H9 (cell line): Measurements from ENCODE around the gene MEFV. TPM values are rescaled to one million over a fixed set of nuclear protein-coding genes. Genes with fewer than 3 reads are reported as not detected.

Source experiments
- DNase-seq: peaks from one replicate; pipeline ENCODE4 v3.0.0-alpha.2; 2017
- H2AFZ ChIP-seq: one replicate; pipeline ENCODE4 v1.6.1; 2013; ENCODE audit warnings: mild to moderate bottlenecking, low read length, control low read depth, moderate library complexity
- H2AK5ac ChIP-seq: 2 replicates; pipeline ENCODE4 v1.6.1; 2013; ENCODE audit warnings: low read length, control low read depth, mixed read lengths; ENCODE audit not compliant: insufficient read length
- H2BK120ac ChIP-seq: one replicate; pipeline ENCODE4 v1.6.1; 2013; ENCODE audit warnings: low read depth, mild to moderate bottlenecking, low read length, control low read depth, inconsistent platforms; ENCODE audit not compliant: poor library complexity, severe bottlenecking
- H2BK12ac ChIP-seq: 2 replicates; pipeline ENCODE4 v1.6.1; 2013; ENCODE audit warnings: low read length, control low read depth, mixed read lengths, low read depth; ENCODE audit not compliant: insufficient read length
- H2BK15ac ChIP-seq: 2 replicates; pipeline ENCODE4 v1.6.1; 2013; ENCODE audit warnings: low read depth, low read length, control low read depth
- H2BK20ac ChIP-seq: one replicate; pipeline ENCODE4 v1.6.1; 2013; ENCODE audit warnings: low read depth, mild to moderate bottlenecking, low read length, control low read depth, inconsistent platforms; ENCODE audit not compliant: poor library complexity, severe bottlenecking
- H2BK5ac ChIP-seq: 2 replicates; pipeline ENCODE4 v1.6.1; 2013; ENCODE audit warnings: low read length, control low read depth, mixed read lengths; ENCODE audit not compliant: insufficient read length
- H3K14ac ChIP-seq: 2 replicates; pipeline ENCODE4 v1.6.1; 2013; ENCODE audit warnings: low read length, control low read depth; ENCODE audit not compliant: insufficient read depth
- H3K18ac ChIP-seq: 2 replicates; pipeline ENCODE4 v1.6.1; 2013; ENCODE audit warnings: low read depth, mild to moderate bottlenecking, mixed read lengths, low read length, control low read depth; ENCODE audit not compliant: insufficient read length
- H3K23ac ChIP-seq: 2 replicates; pipeline ENCODE4 v1.6.1; 2013; ENCODE audit warnings: low read length, control low read depth, mixed read lengths, low read depth; ENCODE audit not compliant: insufficient read length
- H3K23me2 ChIP-seq: 2 replicates; pipeline ENCODE4 v1.6.1; 2013; ENCODE audit warnings: low read depth, mild to moderate bottlenecking, mixed read lengths, low read length, control low read depth; ENCODE audit not compliant: insufficient read length, poor library complexity, severe bottlenecking
- H3K27ac ChIP-seq: 2 replicates; pipeline ENCODE4 v1.5.1; 2013; ENCODE audit warnings: low read length, control low read depth, mixed read lengths, low read depth; ENCODE audit not compliant: insufficient read length
- H3K27me3 ChIP-seq: 2 replicates; pipeline ENCODE4 v1.6.1; 2013; ENCODE audit warnings: low read length, control low read depth, inconsistent platforms; ENCODE audit not compliant: insufficient read depth
- H3K4ac ChIP-seq: 2 replicates; pipeline ENCODE4 v1.6.1; 2013; ENCODE audit warnings: low read depth, mild to moderate bottlenecking, control low read depth, inconsistent platforms, low read length, moderate library complexity
- H3K4me1 ChIP-seq: 2 replicates; pipeline ENCODE4 v1.6.1; 2013; ENCODE audit warnings: low read length, control low read depth, inconsistent platforms; ENCODE audit not compliant: insufficient read depth
- H3K4me2 ChIP-seq: 2 replicates; pipeline ENCODE4 v1.6.1; 2013; ENCODE audit warnings: low read length, control low read depth, mixed read lengths; ENCODE audit not compliant: insufficient read length, insufficient read depth
- H3K56ac ChIP-seq: 2 replicates; pipeline ENCODE4 v1.6.1; 2013; ENCODE audit warnings: low read depth, mild to moderate bottlenecking, mixed read lengths, low read length, control low read depth; ENCODE audit not compliant: insufficient read length
- H3K79me1 ChIP-seq: 2 replicates; pipeline ENCODE4 v1.6.1; 2013; ENCODE audit warnings: low read depth, mild to moderate bottlenecking, moderate library complexity, low read length, control low read depth, inconsistent platforms; ENCODE audit not compliant: insufficient read depth, poor library complexity, severe bottlenecking
- H3K79me2 ChIP-seq: 2 replicates; pipeline ENCODE4 v1.6.1; 2013; ENCODE audit warnings: low read length, control low read depth, inconsistent platforms; ENCODE audit not compliant: insufficient read depth
- H3K9ac ChIP-seq: 2 replicates; pipeline ENCODE4 v1.6.1; 2013; ENCODE audit warnings: low read length, control low read depth, mixed read lengths; ENCODE audit not compliant: insufficient read length; ENCODE audit errors: extremely low read depth
- H3K9me3 ChIP-seq: one replicate; pipeline ENCODE4 v1.6.1; 2013; ENCODE audit warnings: low read depth, low read length, inconsistent platforms; ENCODE audit not compliant: control insufficient read depth
- H3T11ph ChIP-seq: one replicate; pipeline ENCODE4 v1.6.1; 2013; ENCODE audit warnings: mild to moderate bottlenecking, low read length, control low read depth, inconsistent platforms
- H4K20me1 ChIP-seq: one replicate; pipeline ENCODE4 v1.6.1; 2013; ENCODE audit not compliant: control insufficient read depth, insufficient read length, insufficient read depth
- H4K5ac ChIP-seq: 2 replicates; pipeline ENCODE4 v1.6.1; 2013; ENCODE audit warnings: low read depth, mild to moderate bottlenecking, mixed read lengths, low read length, control low read depth; ENCODE audit not compliant: insufficient read length
- H4K8ac ChIP-seq: replicated peaks from 2 replicates; pipeline ENCODE4 v1.6.1; 2013; ENCODE audit warnings: low read length, control low read depth, mixed read lengths, low read depth; ENCODE audit not compliant: insufficient read length
- H4K91ac ChIP-seq: 2 replicates; pipeline ENCODE4 v1.6.1; 2013; ENCODE audit warnings: low read depth, mild to moderate bottlenecking, moderate library complexity, mixed read lengths, low read length, control low read depth; ENCODE audit not compliant: insufficient read length
- H3K27ac Mint-ChIP-seq, 3 experiments: 2 replicates in 2 of 3; 3 replicates in 1 of 3; pipeline ENCODE4 v1.8.0; 2020 to 2021; ENCODE audit warnings: mixed read lengths in 3 of 3, mild to moderate bottlenecking in 1 of 3, moderate library complexity in 1 of 3
- H3K27me3 Mint-ChIP-seq: 2 replicates; pipeline ENCODE4 v1.8.0; 2021; ENCODE audit warnings: low read depth, mild to moderate bottlenecking, moderate library complexity, mixed read lengths
- H3K36me3 Mint-ChIP-seq, 3 experiments: 2 replicates in 2 of 3; 3 replicates in 1 of 3; pipeline ENCODE4 v1.8.0; 2020 to 2021; ENCODE audit warnings: low read depth in 3 of 3, mixed read lengths in 3 of 3; ENCODE audit not compliant: insufficient read depth in 1 of 3
- H3K4me1 Mint-ChIP-seq, 2 experiments: 2 replicates each; pipeline ENCODE4 v1.8.0; 2020; ENCODE audit warnings: mixed read lengths in 2 of 2
- H3K4me3 Mint-ChIP-seq, 2 experiments: 2 replicates in 1 of 2; 3 replicates in 1 of 2; pipeline ENCODE4 v1.8.0; 2020 to 2021; ENCODE audit warnings: mild to moderate bottlenecking in 2 of 2, mixed read lengths in 2 of 2, moderate library complexity in 1 of 2
- H3K9me3 Mint-ChIP-seq, 2 experiments: 2 replicates in 1 of 2; 3 replicates in 1 of 2; pipeline ENCODE4 v1.8.0; 2020; ENCODE audit warnings: mild to moderate bottlenecking in 2 of 2, mixed read lengths in 2 of 2, moderate library complexity in 1 of 2
- CTCF ChIP-seq: fragments of 200-600 bp; sonication (generic); conservative IDR thresholded peaks from 3 replicates; pipeline ENCODE4 v1.8.0; 2021; ENCODE audit warnings: antibody characterized with exemption, mild to moderate bottlenecking
- WGBS: extraction: QIAGEN DNeasy Blood & Tissue Kit; methylation state at CpG from one replicate; pipeline ENCODE4 v1.1.7; 2013; ENCODE audit warnings: missing lambda C conversion rate, low lambda C conversion rate, mixed read lengths; ENCODE audit not compliant: insufficient read length; ENCODE audit errors: extremely low coverage; 5-methylcytosine and 5-hydroxymethylcytosine counted together
- total RNA-seq: library from RNA; stranded (reverse); gene quantifications from 2 replicates; pipeline ENCODE4 v1.2.1, GENCODE V29; 2021

The MEFV gene
- total RNA-seq, 1 experiment from 2014 or later = not detected

GRCh38 chr16:3241761-3242160 lies 14.7 kb downstream of the MEFV start:
- H3K79me2 ChIP-seq = no peaks in the 10 kb centered on the region
- TF ChIP-seq CTCF = no peak
- WGBS = no CpG with 5 or more reads among the region's 5 CpGs
- no peak overlapping the region for H4K8ac ChIP-seq
- H3K4me1 ChIP-seq = no peaks in the 10 kb centered on the region
- H3K9me3 ChIP-seq = no peaks in the 10 kb centered on the region
- peaks cover 0 to 6% (median 0%) of the 10 kb centered on the region in 3 experiments; a peak in 4 of 7 replicates for H3K36me3 Mint-ChIP-seq
- no peak overlapping the region for H2BK15ac ChIP-seq
- no peak overlapping the region for H3K9ac ChIP-seq
- H2AFZ ChIP-seq = no peak overlapping the region
- no peak overlapping the region for H2BK5ac ChIP-seq
- no peak overlapping the region for H3K14ac ChIP-seq
- H4K91ac ChIP-seq = no peak overlapping the region
- H3K27ac ChIP-seq = no peak overlapping the region
- H3K27ac Mint-ChIP-seq = no peak overlapping the region
- no peak overlapping the region for H2BK20ac ChIP-seq
- H2BK120ac ChIP-seq = no peak overlapping the region
- no peak overlapping the region for H3K4me2 ChIP-seq
- H3K56ac ChIP-seq = no peak overlapping the region
- no peaks in the 10 kb centered on the region for H3K4me1 Mint-ChIP-seq
- DNase-seq = no peak
- no peak overlapping the region for H3T11ph ChIP-seq
- H3K9me3 Mint-ChIP-seq = peaks cover 72 to 74% of the 10 kb centered on the region in 2 experiments
- no peak overlapping the region for H3K18ac ChIP-seq
- no peak overlapping the region for H2AK5ac ChIP-seq
- H3K4me3 Mint-ChIP-seq = no peak overlapping the region
- H3K27me3 ChIP-seq = no peaks in the 10 kb centered on the region
- H3K23me2 ChIP-seq = no peaks in the 10 kb centered on the region
- H4K20me1 ChIP-seq = no peaks in the 10 kb centered on the region
- H4K5ac ChIP-seq = no peak overlapping the region
- no peak overlapping the region for H3K23ac ChIP-seq
- no peaks in the 10 kb centered on the region for H3K79me1 ChIP-seq
- H3K27me3 Mint-ChIP-seq = peaks cover 24% of the 10 kb centered on the region
- H2BK12ac ChIP-seq = no peak overlapping the region
- no peak overlapping the region for H3K4ac ChIP-seq
